Jurkat, Clone E6-1 (cell line): ENCODE results near the gene PINLYP.
A peak's percentile ranks its signal among the peaks of the same experiment; 100 is the strongest.
"Not testable (repeated sequence)": the region's sequence is repeated elsewhere in the genome, so short reads cannot be mapped to it uniquely, and the experiment has no call there.

Experiments
- DNase-seq: peaks from one replicate; pipeline ENCODE4 v3.0.0-alpha.2; 2011; ENCODE audit warnings: low read depth, low spot score
- H3K4me3 ChIP-seq: 2 replicates; pipeline ENCODE4 v1.5.1; 2011; ENCODE audit warnings: mild to moderate bottlenecking, low read length, control low read depth, moderate library complexity

PINLYP gene

DNA sequence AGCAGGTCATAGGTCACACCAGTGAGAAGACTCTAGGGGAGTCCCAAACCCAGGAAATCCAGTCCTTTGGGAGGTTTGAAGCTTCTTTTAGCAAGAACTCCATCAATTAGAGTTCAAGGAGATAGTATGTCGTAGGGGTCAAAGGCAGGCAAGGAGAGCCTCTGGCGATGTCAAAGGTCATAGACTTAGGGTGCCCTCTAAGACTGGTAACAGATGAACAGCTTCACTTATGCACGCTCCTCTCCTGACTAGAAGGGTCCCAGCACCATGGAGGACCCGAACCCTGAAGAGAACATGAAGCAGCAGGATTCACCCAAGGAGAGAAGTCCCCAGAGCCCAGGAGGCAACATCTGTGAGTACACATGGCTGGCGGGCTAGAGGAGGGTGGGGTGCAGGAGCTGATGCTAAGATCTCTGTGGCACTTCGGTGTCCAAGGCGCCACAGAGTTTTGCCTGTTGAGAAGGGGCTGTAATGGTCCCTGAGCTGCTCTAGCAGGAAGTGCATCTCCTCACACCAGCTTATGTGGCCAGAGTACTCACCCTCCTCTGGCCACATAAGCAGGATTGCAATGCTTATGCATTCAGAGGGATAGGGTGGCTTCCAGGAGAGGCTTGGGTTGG is 21.4 kb downstream of the PINLYP start:
- no peak for DNase-seq
- peak overlapping the region; percentile 90 for H3K4me3 ChIP-seq

DNA sequence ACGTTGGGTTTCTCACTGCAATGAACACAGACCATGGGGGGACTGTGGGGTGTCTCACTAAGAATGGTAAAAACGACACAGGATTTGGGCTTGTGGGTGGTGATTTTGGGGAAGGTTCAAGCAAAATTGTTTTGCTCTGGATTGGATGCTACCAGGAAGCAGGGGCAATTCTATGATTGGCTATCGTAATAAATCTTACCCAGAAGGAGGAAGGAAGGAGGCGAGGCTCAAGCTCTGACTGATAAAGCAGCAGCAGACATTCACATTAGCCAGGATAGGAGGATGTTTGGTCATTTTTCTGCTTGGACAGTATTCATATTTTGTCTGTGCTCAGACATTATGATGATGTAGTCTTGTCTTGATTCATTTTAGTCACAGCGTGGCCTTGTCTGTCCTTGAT is 22.3 kb downstream of the PINLYP start:
- no peak for DNase-seq
- H3K4me3 ChIP-seq = peak overlapping the region; percentile 90

- H3K4me3 ChIP-seq = no peak overlapping the region
Observed at GRCh38 chr19:43598445-43599240, 23.0 kb downstream of the PINLYP start.

DNA sequence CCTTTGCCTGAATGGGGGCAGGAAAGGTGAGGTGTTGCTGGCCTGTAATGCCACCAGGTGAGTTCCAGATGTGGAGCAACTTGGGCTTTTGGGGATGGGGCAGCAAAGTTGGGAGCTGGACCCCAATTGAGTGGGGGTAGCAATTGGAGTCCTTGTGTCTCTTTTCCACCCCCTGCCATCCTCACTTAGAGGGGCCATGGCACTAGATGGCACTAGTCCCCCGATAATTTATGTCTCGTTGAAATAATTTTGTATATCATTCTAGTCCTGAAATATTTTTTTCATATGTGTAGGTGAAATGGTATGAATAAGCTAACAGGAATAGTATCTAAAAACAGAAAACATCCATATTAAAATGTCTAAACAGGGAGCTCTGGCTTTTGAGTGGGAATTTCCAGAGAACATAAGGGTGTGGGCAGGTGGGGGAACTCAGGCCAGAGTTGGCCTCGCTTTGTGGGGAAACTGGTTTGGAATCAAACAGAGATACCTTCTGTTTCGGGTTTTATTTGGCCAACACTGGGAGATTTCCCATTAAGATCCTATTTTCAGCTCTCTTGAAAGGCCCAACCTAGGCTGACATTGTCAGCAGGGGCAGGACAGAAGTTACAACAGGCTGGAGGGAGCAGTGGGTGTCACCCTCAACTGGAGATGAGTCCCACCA is 24.2 kb downstream of the PINLYP start:
- no peak overlapping the region for H3K4me3 ChIP-seq
- no peak for DNase-seq

More at GRCh38 chr19:43598445-43599240, 23.0 kb downstream of the PINLYP start:
- no peak for DNase-seq

DNA sequence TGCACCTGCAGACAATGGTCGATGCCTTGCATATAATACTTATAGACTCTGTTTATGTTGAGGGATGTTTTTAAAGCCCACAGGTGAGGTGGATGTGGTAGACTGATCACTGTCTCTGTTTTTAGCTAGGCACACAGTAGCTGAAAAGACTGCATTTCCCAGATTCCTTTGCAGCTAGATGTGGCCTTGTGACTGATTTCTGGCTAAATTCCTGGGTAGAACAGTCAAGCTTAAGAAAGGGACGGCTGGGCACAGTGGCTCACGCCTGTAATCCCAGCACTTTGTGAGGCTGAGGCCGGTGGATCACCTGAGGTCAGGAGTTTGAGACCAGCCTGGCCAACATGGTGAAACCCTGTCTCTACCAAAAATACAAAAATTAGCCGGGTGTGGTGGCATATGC is 24.7 kb downstream of the PINLYP start:
- not testable (repeated sequence) for DNase-seq, H3K4me3 ChIP-seq

DNA sequence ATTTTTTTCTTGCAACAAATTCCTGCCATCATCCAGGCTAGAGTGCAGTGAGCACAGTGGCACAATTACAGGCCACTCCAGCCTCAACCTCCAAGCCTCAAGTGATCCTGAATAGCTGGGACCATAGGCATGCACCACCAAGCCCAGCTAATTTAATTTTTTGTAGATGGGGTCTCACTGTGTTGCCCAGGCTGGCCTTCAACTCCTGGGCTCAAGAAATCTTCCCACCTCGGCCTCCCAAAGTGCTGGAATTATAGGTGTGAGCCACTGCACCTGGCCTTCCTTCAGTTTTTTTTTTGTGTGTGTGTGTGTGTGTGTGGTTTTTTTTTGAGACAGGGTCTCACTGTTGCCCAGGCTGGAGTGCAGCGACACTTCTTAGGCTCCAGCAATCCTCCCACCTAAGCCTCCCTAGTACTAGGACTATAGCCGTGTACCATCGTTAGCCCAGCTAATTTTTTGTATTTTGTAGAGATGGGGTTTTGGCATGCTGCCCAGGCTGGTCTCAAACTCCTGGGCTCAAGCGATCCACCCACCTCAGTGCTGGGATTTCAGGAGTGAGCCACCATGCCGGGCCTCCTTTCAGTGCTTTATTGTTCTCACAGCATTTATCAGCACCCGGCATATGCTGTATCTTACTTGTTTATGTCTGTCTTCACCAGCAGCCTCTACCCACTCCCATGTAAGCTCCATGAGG is 30.4 kb downstream of the PINLYP start:
- no peak for DNase-seq
- no peak overlapping the region for H3K4me3 ChIP-seq

- DNase-seq = no peak
- no peak overlapping the region for H3K4me3 ChIP-seq
Observed at GRCh38 chr19:43606569-43607229, 31.1 kb downstream of the PINLYP start.

GRCh38 chr19:43607238-43608205 is 31.9 kb downstream of the PINLYP start:
- no peak for DNase-seq
- no peak overlapping the region for H3K4me3 ChIP-seq

DNA sequence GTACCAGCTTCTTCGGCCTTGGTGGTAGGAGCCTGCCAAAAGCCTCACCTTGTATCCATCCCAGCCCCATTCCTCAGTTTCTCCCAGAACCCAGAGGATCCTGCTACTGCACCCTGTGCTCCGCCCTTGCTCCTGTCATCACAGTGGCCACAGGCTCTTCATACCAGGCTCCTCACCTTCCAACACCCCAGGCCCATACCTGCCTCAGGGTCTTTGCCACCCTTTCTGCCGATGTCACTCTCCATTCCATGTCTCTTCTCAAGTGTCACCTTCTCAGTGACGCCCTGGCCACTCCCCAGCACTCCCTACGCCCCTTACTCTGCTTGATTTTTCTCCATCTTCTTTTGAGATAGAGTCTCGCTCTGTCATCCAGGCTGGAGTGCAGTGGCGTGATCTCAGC is 34.3 kb downstream of the PINLYP start:
- no peak overlapping the region for H3K4me3 ChIP-seq
- no peak for DNase-seq

GRCh38 chr19:43610493-43610892 is 34.9 kb downstream of the PINLYP start:
- no peak for DNase-seq
- H3K4me3 ChIP-seq = no peak overlapping the region

DNA sequence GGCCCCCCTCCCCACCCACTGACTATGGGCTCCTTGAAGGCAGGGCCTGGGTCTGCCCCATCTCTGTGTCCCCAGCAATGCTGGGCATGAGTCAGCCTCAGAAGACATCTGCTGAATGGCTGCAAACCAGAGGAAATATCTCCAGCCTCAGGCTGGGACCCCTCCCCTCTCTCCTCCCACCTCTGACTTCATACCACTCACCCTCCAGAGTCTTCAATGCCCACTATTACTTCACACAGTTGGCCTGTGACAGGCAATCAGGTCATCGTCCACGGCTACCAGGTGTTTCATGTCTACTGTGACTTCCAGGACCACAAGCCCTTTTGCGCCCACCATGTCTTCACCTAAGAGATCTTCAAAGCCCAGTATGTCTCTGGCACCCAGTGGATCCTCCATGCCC is 36.2 kb downstream of the PINLYP start, which contains the start of gene SRRM5:
TSS of gene SRRM5 (plus strand) at position 301 of the 400 bp plus-strand sequence. CDS start at position 335, 34 bp downstream.
- no peak for DNase-seq
- no peak within 1 kb of the TSS for H3K4me3 ChIP-seq

- H3K4me3 ChIP-seq = no peak overlapping the region
- no peak for DNase-seq
Observed at GRCh38 chr19:43612374-43612773, 36.8 kb downstream of the PINLYP start.

DNA sequence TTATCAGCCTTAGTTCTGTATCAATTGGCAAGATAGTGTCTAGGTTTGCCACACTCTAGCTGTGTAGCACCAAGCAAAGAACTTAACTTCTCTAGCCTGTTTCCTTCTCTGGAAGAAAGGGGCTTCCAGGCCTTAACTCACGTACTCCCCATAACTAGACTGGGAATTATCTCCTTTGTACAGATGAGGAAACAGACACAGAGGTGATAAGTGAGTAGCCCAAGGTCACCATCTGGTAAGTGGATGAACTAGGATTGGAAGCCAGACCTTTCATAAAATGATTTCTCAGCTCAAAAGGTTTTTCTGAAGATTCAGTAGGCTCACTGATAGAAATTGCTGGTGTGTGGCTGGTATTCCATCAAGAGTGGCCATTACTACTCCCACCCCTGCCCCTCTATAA is 40.7 kb downstream of the PINLYP start:
- H3K4me3 ChIP-seq = no peak overlapping the region
- DNase-seq = no peak

GRCh38 chr19:43616954-43617353 is 41.4 kb downstream of the PINLYP start:
- no peak for DNase-seq
- no peak overlapping the region for H3K4me3 ChIP-seq

DNA sequence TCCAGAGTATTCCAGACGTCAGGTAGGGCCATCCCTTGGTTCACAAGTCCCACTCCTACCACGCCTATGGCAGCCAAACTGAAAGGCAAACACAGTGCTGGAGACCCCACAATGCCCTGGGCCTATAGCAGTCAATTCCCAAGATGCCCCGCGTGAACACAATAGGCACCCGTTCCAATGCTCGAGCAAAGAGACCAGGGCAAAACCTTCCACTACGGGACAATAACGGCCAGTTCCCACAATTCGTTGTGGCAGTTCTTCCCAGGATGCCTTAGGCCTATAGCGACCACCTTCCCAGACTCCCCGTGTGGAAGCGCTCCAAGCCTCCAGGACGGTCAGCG is 43.3 kb downstream of the PINLYP start:
- DNase-seq = peak; percentile 78
- H3K4me3 ChIP-seq = peak overlapping the region; percentile 98

DNA sequence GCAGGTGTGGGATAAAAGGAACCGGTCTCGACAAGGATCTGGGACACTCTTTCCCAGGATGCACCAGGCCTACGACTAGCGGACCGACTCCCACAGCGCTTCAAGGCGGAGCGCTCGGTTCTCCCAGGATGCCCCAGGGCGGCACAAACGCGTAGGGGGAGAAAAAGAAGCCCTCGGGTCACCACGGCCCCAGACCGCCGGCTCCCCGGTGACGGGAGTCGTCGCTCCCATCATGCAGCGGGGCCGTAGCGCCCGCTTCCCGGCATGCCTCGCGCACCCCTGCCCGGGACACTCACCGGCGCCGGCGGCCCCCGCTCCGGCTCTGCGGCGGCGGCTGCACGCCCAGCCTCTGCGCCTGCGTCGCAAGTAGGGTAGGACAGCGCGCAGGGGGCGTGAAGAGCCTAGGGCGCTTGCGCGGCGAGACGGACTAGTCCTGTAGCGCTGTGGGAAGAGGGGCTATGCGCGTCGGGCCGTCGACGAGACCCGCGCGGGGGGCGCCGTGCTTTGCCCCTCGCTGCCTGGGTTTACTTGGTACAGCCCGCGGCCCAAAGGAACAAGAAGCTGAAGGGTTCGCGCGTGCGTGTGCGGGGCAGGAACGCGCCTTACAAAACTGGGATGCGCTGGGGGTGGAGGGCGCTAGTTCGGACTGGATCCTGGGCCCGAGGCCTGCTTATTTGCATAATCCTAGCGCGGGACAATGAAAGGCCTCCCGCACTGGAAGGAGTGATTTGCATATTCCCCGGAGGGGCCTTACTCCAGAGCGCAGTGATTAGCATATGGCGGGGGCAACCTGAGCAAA is 43.9 kb downstream of the PINLYP start, which contains the start of gene ZNF428:
TSS of gene ZNF428 (minus strand) at position 368 of the 799 bp plus-strand sequence. CDS start 5,325 bp downstream, outside the sequence.
- peak; percentile 95 for DNase-seq
- H3K4me3 ChIP-seq = peak within 1 kb of the TSS; percentile 98
